Mesenchymal stem cell (in vitro differentiated cells and primary cell): ENCODE measurements around the gene RCBTB2.
A peak's percentile ranks its signal among the peaks of the same experiment; 100 is the strongest.

Source experiments
- DNase-seq: peaks from one replicate; pipeline ENCODE4 v3.0.0-alpha.2; 2013
- H2AFZ ChIP-seq: one replicate; pipeline ENCODE4 v1.6.1; 2013; ENCODE audit warnings: low read depth, mild to moderate bottlenecking, control low read depth, inconsistent platforms, low read length, moderate library complexity
- H2AK5ac ChIP-seq: 2 replicates; pipeline ENCODE4 v1.6.1; 2013; ENCODE audit warnings: low read length, moderate library complexity, mild to moderate bottlenecking, inconsistent platforms; ENCODE audit not compliant: severe bottlenecking
- H2BK120ac ChIP-seq: one replicate; pipeline ENCODE4 v1.6.1; 2013; ENCODE audit warnings: low read depth, mild to moderate bottlenecking, inconsistent platforms, low read length, moderate library complexity
- H2BK12ac ChIP-seq, 2 experiments: one replicate each; pipeline ENCODE4 v1.6.1; 2013; ENCODE audit warnings: inconsistent platforms in 2 of 2, low read length in 2 of 2, mild to moderate bottlenecking in 2 of 2, moderate library complexity in 2 of 2, control low read depth in 1 of 2
- H2BK15ac ChIP-seq: one replicate; pipeline ENCODE4 v1.6.1; 2013; ENCODE audit warnings: mild to moderate bottlenecking, low read depth, inconsistent platforms; ENCODE audit not compliant: poor library complexity, severe bottlenecking
- H2BK5ac ChIP-seq: 2 replicates; pipeline ENCODE4 v1.6.1; 2013; ENCODE audit warnings: low read depth, mild to moderate bottlenecking, low read length, control low read depth, inconsistent platforms; ENCODE audit not compliant: poor library complexity, severe bottlenecking
- H3K14ac ChIP-seq, 2 experiments: one replicate each; pipeline ENCODE4 v1.6.1; 2013; ENCODE audit warnings: inconsistent platforms in 2 of 2, low read length in 2 of 2, control low read depth in 1 of 2, mild to moderate bottlenecking in 1 of 2, moderate library complexity in 1 of 2
- H3K18ac ChIP-seq, 2 experiments: one replicate each; pipeline ENCODE4 v1.6.1; 2013; ENCODE audit warnings: inconsistent platforms in 2 of 2, low read length in 2 of 2, control low read depth in 1 of 2, low read depth in 1 of 2, mild to moderate bottlenecking in 1 of 2
- H3K23ac ChIP-seq, 2 experiments: one replicate each; pipeline ENCODE4 v1.6.1; 2013; ENCODE audit warnings: inconsistent platforms in 2 of 2, low read length in 2 of 2, mild to moderate bottlenecking in 2 of 2, moderate library complexity in 2 of 2, control low read depth in 1 of 2
- H3K27ac ChIP-seq: 2 replicates; pipeline ENCODE4 v1.5.1; 2013; ENCODE audit warnings: mild to moderate bottlenecking, moderate library complexity, low read length, control low read depth, inconsistent platforms; ENCODE audit not compliant: poor library complexity, severe bottlenecking
- H3K27me3 ChIP-seq, 2 experiments: 2 replicates each; pipeline versions ENCODE4 v1.6.1 to v1.7.0; 2013; ENCODE audit warnings: low read length in 2 of 2, mild to moderate bottlenecking in 2 of 2, moderate library complexity in 2 of 2, control low read depth in 1 of 2, inconsistent platforms in 1 of 2; ENCODE audit not compliant: control insufficient read depth in 1 of 2, insufficient read depth in 1 of 2
- H3K36me3 ChIP-seq, 2 experiments: 2 replicates each; pipeline versions ENCODE4 v1.6.1 to v1.7.0; 2013; ENCODE audit warnings: low read length in 2 of 2, control low read depth in 1 of 2, inconsistent platforms in 1 of 2, low read depth in 1 of 2, mild to moderate bottlenecking in 1 of 2; ENCODE audit not compliant: insufficient read depth in 2 of 2, control insufficient read depth in 1 of 2
- H3K4ac ChIP-seq, 2 experiments: one replicate each; pipeline ENCODE4 v1.6.1; 2013; ENCODE audit warnings: inconsistent platforms in 2 of 2, low read length in 2 of 2, mild to moderate bottlenecking in 2 of 2, moderate library complexity in 2 of 2, control low read depth in 1 of 2, low read depth in 1 of 2
- H3K4me1 ChIP-seq: 2 replicates; pipeline ENCODE4 v1.6.1; 2013; ENCODE audit warnings: low read depth, low read length, control low read depth; ENCODE audit not compliant: control insufficient read depth, insufficient read depth
- H3K4me2 ChIP-seq: 2 replicates; pipeline ENCODE4 v1.6.1; 2013; ENCODE audit warnings: low read length, mild to moderate bottlenecking, inconsistent platforms; ENCODE audit not compliant: poor library complexity, severe bottlenecking
- H3K4me3 ChIP-seq, 2 experiments: 2 replicates each; pipeline versions ENCODE4 v1.5.1 to v1.7.0; 2013; ENCODE audit warnings: low read length in 2 of 2, mild to moderate bottlenecking in 2 of 2, control low read depth in 1 of 2, low read depth in 1 of 2; ENCODE audit not compliant: insufficient read depth in 1 of 2
- H3K79me1 ChIP-seq: replicated peaks from 2 replicates; pipeline ENCODE4 v1.6.1; 2013; ENCODE audit warnings: mild to moderate bottlenecking, control low read depth, low read length, inconsistent platforms; ENCODE audit not compliant: poor library complexity, severe bottlenecking
- H3K9ac ChIP-seq: 2 replicates; pipeline ENCODE4 v1.7.0; 2013; ENCODE audit warnings: mild to moderate bottlenecking, low read length, moderate library complexity
- H3K9me3 ChIP-seq: 2 replicates; pipeline ENCODE4 v1.7.0; 2013; ENCODE audit warnings: mild to moderate bottlenecking, low read length; ENCODE audit not compliant: control insufficient read depth
- H4K8ac ChIP-seq: one replicate; pipeline ENCODE4 v1.6.1; 2013; ENCODE audit warnings: inconsistent platforms, mild to moderate bottlenecking, low read length, moderate library complexity
- H4K91ac ChIP-seq: one replicate; pipeline ENCODE4 v1.6.1; 2013; ENCODE audit warnings: mild to moderate bottlenecking, low read length, inconsistent platforms
- WGBS: methylation state at CpG from one replicate; pipeline ENCODE4 v1.1.7; 2013; ENCODE audit warnings: mixed read lengths; 5-methylcytosine and 5-hydroxymethylcytosine counted together

The RCBTB2 gene

GRCh38 chr13:48493066-48493765 is 39.7 kb downstream of the RCBTB2 start:
- Histone ChIP-seq H3K27ac (no peak overlapping the region), H3K4me1 (no peaks in the 10 kb centered on the region), H3K4me2 (no peak overlapping the region), H2AK5ac (no peak overlapping the region), H3K9me3 (no peaks in the 10 kb centered on the region), H2BK15ac (no peak overlapping the region), H3K36me3 (peaks cover 4 to 10% of the 10 kb centered on the region in 2 experiments), H4K8ac (no peak overlapping the region), H2AFZ (no peak overlapping the region), H3K4ac (no peak overlapping the region), H2BK12ac (peak overlapping the region in 1 of 2 experiments; percentile 42), H3K9ac (peak overlapping the region; percentile 55), H2BK120ac (no peak overlapping the region), H3K4me3 (peak overlapping the region in 1 of 2 experiments; percentile 67), H2BK5ac (no peak overlapping the region), H3K79me1 (no peaks in the 10 kb centered on the region), H3K27me3 (no peaks in the 10 kb centered on the region), H4K91ac (no peak overlapping the region), H3K18ac (peak overlapping the region in 1 of 2 experiments; percentile 48), H3K23ac (peak overlapping the region in 1 of 2 experiments; percentile 67), H3K14ac (peak overlapping the region in 1 of 2 experiments; percentile 68)
- peak; percentile 6 for DNase-seq
- 95% methylated on average over 4 of the region's 4 CpGs for WGBS

DNA sequence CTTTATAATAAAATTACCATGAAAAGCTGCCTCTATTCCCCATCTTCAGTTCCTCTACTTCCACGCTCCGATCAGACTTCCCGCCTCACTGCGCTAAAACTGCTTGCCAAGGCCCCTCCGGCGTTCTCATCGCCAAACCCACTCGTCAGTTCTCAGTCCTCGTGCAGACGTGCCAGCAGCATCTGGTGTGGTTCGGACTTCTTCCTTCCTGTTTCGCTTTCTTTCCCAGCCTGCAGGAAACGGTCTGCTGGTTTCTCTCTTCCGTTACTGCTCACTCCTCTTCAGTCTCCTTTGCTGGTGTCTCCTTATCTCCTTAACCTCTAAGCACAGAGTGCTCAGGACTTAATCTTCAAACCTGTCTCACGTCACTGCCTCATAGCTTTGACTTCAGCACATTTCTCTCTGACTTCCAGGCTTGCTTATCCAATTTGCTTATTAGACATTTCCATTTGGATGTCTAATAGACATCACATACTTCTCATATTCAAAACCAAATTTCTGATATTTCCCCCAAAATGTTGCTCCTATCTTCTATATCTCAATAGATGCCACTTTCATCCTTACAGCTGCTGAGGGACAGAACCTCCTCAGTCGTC is 40.3 kb downstream of the RCBTB2 start:
- H2AFZ ChIP-seq, result no peak overlapping the region
- H3K4ac ChIP-seq, result no peak overlapping the region
- no peak overlapping the region for H3K27ac ChIP-seq
- no peak overlapping the region for H3K14ac ChIP-seq
- WGBS, result 64% methylated on average over 16 of the region's 16 CpGs
- H4K8ac ChIP-seq, result peak overlapping the region; percentile 92
- no peak overlapping the region for H3K4me2 ChIP-seq
- no peak overlapping the region for H3K23ac ChIP-seq
- H3K4me1 ChIP-seq, result no peaks in the 10 kb centered on the region
- peak overlapping the region; percentile 41 for H4K91ac ChIP-seq
- peak overlapping the region; percentile 54 to 69 for H3K18ac ChIP-seq
- peaks cover 6% of the 10 kb centered on the region in 2 experiments for H3K36me3 ChIP-seq
- H2BK15ac ChIP-seq, result no peak overlapping the region
- no peaks in the 10 kb centered on the region for H3K9me3 ChIP-seq
- no peak overlapping the region for H2BK5ac ChIP-seq
- H3K79me1 ChIP-seq, result no peaks in the 10 kb centered on the region
- no peak overlapping the region for H2AK5ac ChIP-seq
- no peak overlapping the region for H2BK120ac ChIP-seq
- H3K9ac ChIP-seq, result peak overlapping the region; percentile 55
- H3K4me3 ChIP-seq, result peak overlapping the region in 1 of 2 experiments; percentile 67
- no peaks in the 10 kb centered on the region for H3K27me3 ChIP-seq
- peak; percentile 51 for DNase-seq
- H2BK12ac ChIP-seq, result no peak overlapping the region

GRCh38 chr13:48492096-48492440 is 40.8 kb downstream of the RCBTB2 start:
- Histone ChIP-seq H4K91ac (peak overlapping the region; percentile 70), H3K4me1 (no peaks in the 10 kb centered on the region), H2AK5ac (no peak overlapping the region), H2BK15ac (no peak overlapping the region), H3K36me3 (peaks cover 6% of the 10 kb centered on the region in 2 experiments), H3K9ac (peak overlapping the region; percentile 55), H2AFZ (no peak overlapping the region), H4K8ac (peak overlapping the region; percentile 67), H3K4me2 (no peak overlapping the region), H3K4me3 (peak overlapping the region in 1 of 2 experiments; percentile 67), H3K79me1 (no peaks in the 10 kb centered on the region), H3K9me3 (no peaks in the 10 kb centered on the region), H3K18ac (no peak overlapping the region), H2BK120ac (no peak overlapping the region), H3K14ac (no peak overlapping the region), H3K27me3 (no peaks in the 10 kb centered on the region), H3K23ac (no peak overlapping the region), H2BK12ac (no peak overlapping the region), H3K27ac (no peak overlapping the region), H2BK5ac (no peak overlapping the region), H3K4ac (no peak overlapping the region)
- DNase-seq, result no peak
- WGBS, result 81% methylated on average over 1 of the region's 1 CpG

DNA sequence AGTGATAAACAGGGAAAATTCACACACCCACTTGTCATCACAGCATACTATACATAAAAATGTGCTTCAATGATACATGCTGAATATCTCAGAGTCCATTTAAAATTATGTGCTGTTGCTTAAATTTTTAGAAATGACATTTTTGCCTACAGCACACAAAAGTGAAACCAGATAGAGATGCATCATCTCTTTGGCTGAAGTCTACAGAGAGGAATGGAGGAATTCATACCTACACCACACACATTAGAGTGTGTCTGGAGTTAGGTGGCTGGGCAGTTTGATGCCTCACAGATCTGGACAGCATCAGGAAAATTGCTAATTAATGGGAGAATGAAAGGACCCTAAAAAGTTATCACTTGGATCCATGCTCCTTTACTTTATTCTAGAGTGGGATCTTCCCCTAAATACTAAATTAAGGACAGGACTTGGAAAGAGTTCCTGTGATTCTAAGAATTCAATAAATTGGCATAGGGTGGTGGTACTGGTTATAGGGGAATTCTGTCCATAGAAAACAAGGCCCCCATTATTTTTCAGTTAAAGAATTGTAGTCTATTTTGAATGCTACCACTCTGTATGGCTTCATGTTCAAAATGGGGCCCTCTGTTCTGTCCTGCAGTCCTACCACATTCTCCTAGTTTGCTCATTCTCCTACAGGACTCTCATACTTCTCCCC is 41.3 kb downstream of the RCBTB2 start:
- Histone ChIP-seq H3K4me2 (no peak overlapping the region), H3K23ac (no peak overlapping the region), H3K18ac (no peak overlapping the region), H4K91ac (no peak overlapping the region), H3K9me3 (no peaks in the 10 kb centered on the region), H2AFZ (no peak overlapping the region), H2AK5ac (no peak overlapping the region), H3K36me3 (peaks cover 6% of the 10 kb centered on the region in 2 experiments), H3K27me3 (no peaks in the 10 kb centered on the region), H3K79me1 (no peaks in the 10 kb centered on the region), H3K4me1 (no peaks in the 10 kb centered on the region), H3K14ac (no peak overlapping the region), H2BK12ac (no peak overlapping the region), H3K9ac (peak overlapping the region; percentile 55), H3K27ac (no peak overlapping the region), H3K4ac (no peak overlapping the region), H3K4me3 (peak overlapping the region in 1 of 2 experiments; percentile 67), H4K8ac (no peak overlapping the region), H2BK120ac (no peak overlapping the region), H2BK5ac (no peak overlapping the region), H2BK15ac (no peak overlapping the region)
- no peak for DNase-seq
